Stimulated activated CD4-positive, alpha-beta T cell treated with anti-CD3 and anti-CD28 coated beads, Interleukin-1b, Interleukin-23, amount 100 ng/mL, for 4 hours (primary cell): Measurements from ENCODE around the gene ADK.
"Not testable (repeated sequence)": the region's sequence is repeated elsewhere in the genome, so short reads cannot be mapped to it uniquely, and the experiment has no call there.

Experiments
- DNase-seq, 2 donors: peaks; one replicate each; pipeline ENCODE4 v3.0.0-alpha.2; 2020; ENCODE audit warnings: low read depth in 2 of 2

Gene ADK

DNA sequence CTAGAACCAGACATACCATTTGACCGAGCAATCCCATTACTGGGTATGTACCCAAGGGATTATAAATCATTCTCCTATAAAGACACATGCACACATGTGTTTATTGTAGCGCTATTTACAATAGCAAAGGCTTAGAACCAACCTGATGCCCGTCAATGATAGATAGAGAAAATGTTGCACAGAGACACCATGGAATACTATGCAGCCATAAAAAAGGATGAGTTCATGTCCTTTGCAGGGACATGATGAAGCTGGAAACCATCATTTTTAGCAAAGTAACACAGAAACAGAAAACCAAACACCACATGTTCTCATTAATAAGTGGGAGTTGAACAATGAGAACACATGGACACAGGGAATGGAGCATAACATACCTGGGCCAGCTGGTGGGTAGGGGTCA, 202.0 kb downstream of the ADK start:
- not testable (repeated sequence) for DNase-seq

DNA sequence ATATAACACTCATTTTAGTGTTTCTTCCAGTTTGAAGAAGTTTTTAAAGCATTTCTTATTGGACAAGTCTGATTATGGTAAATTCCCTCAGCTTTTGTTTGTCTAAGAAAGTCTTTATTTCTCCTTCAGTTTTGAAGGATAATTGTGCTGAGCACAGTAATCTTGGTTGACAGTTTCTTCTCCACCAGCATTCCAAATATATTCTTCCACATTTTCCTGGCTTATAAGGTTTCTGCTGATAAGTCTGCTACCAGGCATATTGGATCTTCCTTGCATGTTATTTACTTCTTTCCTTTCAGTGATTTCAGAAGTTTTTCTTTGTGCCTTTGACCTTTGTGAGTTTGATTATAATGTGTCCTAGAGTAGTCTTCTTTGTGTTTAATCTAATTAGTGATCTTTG, 210.7 kb downstream of the ADK start:
- no peak for DNase-seq

DNA sequence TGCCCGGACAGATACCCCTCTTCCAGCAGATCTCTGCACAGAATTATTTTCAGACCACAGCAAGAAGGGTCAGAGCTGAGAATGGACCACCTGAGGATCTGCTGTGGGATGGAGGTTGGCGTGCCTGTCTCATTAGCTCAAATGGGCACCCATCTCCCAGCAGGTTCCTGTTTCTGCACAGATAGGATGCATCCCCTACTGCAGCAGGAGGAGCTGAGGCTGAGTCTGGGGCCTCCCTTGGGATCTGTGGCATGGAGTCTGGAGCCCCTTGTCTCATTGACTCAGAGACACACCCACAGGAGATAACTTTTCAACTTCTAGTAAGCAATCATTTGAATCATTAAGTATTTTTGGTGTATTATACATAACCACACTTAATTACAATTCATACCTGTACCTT, 212.7 kb downstream of the ADK start:
- DNase-seq: no peak

DNA sequence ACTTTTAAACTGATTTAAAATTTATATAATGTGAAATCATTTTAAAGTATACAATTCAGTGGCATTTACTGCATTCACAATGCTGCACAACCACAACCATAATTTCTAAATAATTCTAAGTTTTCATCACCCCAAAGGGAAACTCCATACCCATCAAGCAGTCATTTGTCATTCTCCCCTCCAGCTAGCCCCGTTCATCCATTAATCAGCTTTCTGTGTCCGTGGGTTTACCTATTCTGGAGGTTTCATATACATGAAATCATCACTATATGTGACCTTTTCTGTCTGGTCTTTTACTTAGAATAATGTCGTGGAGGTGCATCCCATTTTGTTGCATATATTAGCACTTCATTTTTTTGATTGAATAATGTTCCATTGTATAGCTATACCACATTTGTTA, 214.1 kb downstream of the ADK start:
- DNase-seq: no peak

DNA sequence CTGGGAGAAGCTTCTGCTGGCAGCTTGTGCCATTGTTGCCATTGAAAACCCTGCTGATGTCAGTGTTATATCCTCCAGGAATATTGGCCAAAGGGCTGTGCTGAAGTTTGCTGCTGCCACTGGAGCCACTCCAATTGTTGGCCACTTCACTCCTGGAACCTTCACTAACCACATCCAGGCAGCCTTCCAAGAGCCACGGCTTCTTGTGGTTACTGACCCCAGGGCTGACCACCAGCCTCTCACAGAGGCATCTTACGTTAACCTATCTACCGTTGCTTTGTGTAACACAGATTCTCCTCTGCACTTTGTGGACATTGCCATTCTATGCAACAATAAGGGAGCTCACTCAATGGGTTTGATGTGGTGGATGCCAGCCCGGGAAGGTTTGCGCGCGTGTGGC, 220.7 kb downstream of the ADK start:
- no peak for DNase-seq

DNA sequence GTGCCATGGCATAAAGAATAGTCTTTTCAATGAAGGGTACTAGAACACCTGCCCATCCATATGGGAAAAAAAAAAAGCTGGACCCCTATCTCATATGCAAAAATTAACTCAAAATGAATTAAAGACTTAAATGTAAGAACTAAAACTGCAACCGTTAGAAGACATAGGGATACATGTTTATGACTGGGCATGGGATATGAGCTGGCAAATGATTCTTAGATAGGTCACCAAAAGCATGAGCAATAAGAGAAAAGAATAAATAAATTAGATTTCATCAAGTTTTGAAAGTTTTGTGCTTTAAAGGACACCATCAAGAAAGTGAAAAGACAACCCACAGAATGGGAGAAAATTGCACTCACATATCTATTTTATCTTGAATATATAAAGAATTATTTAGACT, 222.0 kb downstream of the ADK start:
- DNase-seq: no peak

DNA sequence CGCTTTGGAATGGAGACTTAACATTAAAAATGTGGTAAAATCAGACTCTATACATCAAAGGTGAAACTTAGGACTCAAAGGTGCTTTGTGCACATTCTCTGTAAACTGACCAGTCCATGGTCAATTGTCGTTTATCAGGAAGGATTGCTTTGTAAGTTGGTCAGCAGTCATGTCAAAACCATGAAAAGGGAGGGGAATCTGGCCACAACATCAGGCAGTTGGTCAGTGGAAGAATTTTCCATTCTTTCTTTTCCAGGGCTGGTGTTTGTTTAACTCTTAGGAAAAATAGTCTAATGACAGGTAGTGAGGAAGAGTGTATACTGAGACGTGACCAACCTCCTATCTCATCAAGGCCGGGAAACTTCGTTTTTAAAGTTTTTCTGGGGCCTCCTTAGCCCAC, 226.5 kb downstream of the ADK start:
- no peak for DNase-seq

DNA sequence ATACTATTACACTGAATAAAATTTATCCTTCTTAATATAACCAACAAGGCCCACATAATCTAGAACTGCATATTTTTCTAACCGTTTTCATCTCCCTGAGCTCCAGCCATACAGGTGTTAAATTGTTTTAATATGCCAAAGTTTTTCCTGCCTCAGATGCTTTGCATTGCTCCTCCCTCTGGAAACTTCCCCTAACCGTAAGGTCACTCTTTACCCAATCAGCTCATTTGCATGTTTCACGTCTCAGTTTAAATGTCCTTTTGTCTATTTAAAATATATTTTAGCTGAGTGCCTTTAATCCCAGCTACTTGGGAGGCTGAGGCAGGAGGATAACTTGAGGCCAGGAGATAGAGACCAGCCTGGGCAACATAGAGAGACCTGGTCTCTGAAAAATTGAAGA, 228.5 kb downstream of the ADK start:
- DNase-seq: no peak

DNA sequence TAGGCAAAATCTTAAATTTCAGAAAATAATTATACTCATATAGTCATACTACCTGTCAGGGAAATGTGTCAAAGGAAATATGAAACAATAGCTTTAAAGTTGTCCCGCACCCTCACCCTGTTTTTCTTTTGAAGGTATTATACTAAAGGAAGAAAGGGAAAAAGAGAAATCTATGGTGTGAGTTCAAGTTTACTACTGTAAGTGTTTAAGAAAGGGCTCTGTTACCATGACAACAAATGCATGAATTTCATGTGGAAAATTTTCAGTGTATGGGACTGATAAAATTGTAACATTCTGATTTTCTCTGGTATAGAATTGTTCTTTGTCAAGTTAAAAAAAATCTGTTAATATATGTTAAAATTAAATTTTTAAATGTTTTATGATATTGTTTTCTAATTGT, 229.8 kb downstream of the ADK start:
- DNase-seq: no peak

DNA sequence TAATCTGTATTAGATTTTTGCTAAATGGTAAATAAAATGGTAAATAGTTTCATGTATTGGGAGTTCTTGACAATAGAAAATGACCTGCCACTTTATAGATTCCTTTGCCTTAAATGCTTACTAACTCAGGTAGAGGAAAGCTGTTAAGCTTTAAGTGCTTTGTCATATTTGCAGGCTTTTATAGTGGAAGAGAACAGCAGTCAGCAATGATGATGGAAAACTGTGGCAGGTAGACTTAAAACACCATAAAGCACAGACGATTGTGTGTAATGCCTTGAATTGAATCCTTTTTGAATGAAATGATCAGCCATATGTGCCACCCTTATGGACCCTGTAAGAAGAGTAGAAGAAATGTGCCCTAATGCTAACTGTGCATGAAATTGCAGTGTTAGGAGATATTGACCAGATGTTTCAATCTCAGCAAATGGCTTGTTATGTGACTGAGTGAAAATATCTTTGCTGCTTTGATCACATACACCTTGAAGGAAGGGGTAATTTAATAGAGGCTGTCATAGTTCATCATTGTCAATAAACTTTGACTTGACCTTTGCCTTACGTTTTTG, 230.4 kb downstream of the ADK start:
- DNase-seq: no peak

DNA sequence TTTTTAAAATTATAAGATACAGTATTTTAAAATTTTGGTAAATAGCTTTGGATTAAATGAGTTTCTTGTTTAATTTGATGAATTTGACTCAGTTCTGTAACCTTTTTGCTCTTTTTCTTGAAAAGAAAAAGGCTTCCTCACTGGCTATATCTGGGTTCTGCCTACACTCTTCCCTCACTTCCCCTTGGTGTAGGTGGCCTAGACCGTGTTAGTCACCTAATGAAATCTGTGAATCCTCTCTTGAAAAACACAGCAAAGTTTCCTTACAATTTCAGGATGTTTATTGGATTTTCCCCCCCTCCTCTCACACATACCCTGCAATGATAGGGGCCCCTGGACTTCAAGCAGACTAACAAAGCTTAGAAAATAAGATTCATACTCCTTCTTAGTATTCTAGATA, 231.6 kb downstream of the ADK start:
- DNase-seq: no peak

DNA sequence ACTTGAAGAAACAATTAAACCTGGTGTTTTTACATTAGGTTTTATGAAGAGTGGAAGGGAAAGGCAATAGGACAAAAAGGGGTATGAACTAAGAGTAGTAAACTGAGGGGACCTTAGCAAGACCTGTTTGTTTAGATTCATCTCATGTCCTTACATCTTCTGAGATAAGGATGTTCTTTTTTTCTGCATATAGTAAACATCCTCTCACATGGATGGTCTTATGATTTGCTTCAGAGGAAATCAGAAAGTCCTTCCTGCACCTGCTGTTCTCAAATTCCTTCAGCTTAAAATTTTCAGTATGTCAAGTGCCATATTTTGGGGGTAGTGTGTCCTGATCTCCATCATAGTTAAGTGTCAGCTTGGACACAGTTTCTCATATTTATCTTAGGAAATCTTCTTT, 232.6 kb downstream of the ADK start:
- no peak for DNase-seq

DNA sequence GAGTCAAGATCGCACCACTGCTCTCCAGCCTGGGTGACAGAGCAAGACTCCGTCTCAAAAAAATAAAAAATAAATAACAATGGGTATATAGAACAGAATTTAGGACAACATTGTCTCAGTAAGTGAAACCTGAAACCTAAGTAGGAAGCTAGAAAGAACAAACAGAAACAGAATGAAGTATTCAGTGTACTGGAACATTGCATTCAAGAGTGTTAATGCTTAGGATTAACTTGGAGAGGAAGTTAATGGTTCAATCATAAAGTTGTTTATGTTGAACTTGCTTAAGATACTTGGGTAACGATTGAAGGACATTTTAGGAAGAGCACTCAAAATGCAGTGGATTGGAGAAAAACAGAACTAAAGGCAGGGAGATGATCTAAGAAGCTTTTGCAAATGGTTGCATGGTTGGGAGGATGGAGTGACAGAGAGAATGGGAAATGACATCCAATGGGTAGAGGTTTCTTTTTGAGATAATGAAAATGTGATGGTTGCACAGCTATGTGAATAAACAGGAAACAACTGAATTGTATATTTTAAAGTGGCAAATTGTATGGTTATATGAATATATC, 233.7 kb downstream of the ADK start:
- no peak for DNase-seq

DNA sequence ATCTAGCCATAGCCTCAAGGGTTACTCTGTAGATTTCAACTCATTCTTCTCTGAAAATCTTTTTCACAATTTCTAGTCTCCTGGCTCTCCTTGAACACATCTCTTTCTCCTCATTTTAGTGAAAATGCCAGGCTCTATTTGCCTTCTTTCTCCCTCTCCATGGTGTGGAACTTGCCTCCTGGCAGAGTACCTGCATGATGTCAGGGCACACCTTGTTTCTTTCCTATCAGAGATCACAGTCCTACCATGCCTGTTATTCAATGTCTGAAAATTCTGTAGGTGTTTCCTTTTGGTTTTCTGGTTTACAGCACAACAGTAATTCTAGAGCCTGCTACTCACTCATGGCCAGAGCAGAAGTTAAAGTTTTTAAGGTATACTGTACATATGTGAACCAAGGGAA, 237.8 kb downstream of the ADK start:
- DNase-seq: no peak

DNA sequence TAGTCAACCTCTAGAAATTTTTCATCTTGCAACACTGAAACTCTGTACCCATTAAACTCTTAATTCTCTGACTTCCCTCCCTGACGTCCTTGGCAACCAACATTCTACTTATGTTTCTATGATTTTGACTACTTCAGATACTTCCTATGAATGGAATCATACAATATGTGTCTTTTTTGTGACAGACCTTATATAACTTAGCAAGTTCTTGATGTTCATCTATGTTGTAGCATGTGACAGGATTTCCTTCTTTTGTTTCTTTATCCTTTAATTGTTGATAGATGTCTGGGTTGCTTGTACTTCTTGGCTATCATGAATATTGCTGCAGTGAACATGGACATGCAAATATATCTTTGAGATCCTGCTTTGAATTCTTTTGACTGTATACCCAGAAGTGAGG, 240.8 kb downstream of the ADK start:
- no peak for DNase-seq

DNA sequence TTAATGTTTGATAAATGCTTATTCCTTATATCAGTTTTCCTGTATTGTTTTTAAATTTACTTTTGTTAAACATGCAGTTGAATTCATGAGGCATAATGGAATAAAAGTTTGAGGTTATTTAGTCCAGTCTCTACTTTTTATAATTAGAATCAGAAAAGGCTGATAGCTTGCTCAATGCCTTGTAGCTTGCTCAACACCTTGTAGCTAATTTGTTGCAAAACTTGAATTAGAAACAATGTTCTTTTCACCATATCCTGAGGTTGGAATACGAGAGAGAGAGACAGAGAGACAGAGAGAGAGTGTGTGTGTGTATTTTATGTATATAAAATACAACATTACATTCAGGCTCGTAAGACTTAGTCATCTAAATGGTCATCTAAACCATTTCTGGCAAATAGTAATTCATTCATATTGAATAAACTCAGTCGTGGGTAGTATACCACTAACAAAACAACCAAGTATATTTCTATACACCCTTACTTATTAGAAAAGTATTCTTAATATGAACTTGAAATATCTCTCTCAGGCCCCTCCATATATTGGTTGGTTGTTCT, 243.5 kb downstream of the ADK start:
- DNase-seq: no peak

DNA sequence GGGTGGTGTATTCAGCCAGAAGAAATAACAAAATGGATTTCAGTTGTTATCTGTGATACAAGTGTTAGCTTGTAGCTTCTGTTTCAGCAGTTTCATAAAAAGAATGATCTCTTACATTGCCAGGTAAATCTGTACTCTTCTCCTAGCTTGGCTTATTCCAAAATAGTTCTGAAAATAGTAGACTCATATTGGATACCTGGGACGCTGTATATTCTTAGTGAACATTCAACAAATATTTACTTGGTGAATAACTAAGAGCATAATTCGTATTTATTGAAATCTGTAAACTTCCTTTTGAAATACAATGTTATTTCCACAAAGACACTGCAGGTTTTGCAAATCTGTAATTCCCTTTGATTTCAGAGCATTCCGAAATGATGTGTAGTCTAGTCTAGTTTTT, 249.2 kb downstream of the ADK start:
- no peak for DNase-seq

DNA sequence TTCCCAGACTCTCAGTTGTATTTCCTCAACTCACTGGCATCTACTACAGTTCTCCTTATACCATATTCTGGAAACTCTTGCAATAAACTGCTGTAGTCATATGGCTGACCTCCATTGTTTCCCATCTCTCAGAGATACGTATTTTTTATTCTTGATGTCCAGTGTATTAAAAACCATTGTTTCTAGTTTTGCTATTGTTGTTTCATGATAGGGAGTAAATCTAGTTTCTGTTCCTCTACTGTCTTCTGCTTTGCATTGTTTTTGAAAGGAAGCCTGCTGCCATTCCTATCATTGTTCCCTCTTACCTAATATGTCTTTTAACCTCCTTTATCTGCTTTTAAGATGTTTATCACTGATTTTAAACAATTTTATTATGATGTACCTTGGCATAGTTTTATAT, 255.0 kb downstream of the ADK start:
- no peak for DNase-seq

DNA sequence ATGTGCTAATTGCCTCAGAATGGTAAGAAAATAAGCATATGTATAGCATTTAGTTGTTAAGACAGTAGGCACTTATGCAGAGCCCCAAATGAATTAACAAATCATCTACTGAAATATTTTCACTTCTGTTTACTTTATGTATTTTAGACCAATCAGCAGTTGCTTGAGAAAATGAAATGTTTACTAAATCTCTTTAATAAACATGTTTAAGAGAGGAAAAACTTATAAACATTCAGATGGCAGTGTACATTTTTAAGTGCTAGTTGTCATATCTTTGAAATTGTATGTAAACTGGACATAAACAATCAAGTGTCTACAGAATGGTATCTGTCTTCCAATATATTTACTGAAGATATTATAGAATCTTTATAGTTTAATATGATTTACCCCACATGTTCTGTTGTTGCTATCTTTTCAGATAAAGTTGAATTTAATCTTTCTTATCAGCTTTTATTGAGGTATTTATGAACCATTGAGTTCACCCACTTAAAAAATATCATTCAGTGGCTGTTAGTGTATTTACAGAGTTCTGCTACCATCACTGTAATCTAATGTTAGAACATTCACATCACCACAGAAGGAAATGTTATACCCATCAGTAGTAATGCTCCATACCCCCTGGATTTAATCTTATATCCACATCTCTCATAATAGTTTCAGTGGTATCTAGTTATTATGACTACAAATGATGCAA, 264.3 kb downstream of the ADK start:
- no peak for DNase-seq

DNA sequence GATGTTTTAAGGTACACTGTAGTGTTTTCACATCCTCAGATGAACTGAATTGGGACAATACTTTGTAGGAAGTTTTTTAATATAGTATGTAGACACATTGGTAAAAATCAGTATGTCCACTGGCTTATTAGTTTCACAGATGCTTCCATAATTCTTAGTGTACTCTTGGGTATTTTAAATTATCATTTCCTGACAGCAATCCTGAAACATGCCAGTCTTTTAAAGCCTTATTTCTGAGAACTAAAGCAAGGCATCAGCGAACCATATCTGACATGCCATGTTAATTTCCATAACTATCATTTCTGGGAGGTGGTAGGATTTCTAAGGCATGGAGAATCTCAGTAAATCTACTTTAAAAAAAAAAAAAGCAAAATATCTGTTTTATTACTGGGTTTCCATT, 266.4 kb downstream of the ADK start:
- no peak for DNase-seq

DNA sequence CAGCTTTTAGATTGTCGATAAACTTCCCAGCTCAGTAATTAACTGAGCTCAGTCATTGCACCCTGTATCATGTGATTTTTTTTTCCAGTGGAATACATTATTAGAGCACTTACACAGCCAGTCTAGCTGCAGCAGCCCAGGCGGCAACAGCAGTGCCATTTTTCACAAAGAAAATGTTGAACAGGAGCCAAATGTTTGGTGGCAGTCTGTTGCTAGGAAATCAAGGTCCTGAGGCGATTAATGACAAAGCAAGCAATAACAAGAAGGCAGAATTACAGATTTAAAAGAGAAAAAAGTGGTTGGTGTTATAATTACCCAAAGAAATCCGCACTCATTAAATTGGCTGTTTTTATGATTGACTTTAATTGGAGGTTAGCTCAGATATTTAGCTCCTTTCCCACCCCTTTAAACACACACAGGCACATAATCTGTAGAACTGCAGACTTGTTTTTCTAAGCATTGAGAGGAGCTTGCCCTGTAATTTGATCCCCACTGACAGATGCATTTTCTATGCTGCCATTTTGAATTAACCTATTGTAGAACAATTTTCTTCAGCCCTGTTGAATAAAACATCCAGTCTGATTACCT, 267.4 kb downstream of the ADK start:
- no peak for DNase-seq

DNA sequence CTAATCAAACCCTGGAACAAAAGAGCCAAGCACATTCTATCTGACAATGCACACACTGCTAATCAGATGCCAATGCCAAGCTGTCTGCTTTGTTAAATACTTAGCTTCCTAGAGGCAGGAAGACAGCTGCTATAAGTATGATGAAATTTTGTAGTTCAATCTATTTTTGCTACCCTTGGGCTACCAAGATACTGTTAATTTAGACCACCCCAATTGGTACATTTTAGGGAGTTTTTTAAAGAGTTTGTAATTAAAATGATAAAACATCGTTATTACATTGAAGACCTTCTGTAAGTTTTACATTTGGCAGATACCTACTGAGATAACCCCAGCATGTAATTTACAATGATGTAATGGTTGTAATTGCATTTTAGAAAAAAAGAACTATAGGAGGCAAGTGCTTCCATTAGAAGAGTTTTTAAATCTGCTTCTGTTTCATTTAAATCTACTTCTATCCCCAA, 268.5 kb downstream of the ADK start:
- no peak for DNase-seq

DNA sequence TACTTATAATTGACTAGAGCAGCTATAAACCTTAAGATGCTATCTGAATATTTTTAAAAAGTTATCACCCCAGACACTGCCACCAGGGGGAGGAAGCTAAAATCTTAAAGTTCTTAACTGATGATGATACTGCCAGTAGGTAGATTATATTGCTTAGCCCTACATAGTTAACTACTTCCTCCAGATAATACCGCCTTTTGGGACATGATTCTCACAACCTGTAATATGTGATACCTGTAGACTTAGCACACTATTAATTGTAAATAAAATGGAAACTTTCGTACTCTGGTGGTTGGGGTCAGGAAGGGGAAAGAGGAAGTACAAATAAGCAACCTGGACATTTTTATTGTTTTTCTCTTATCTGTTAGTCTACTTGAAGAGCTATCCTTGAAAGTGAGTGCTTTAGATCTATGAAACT, 268.9 kb downstream of the ADK start:
- DNase-seq: peak; percentile 4 to 23
